Upper lobe of right lung (tissue), 1 donor: ENCODE measurements around the gene PALS2. TPM values are rescaled to one million over a fixed set of nuclear protein-coding genes. Genes with fewer than 3 reads are reported as not detected.

ENCODE experiments used
- ATAC-seq: fragments of 200-7000 bp; cut with Tn5 transposase; one replicate; pipeline ENCODE4 v1.9.1; 2020; ENCODE audit warnings: mild to moderate bottlenecking, moderate library complexity
- DNase-seq: peaks from one replicate; pipeline ENCODE4 v3.0.0-alpha.2; 2020
- H3K27ac ChIP-seq: fragments of 200-600 bp; one replicate; pipeline ENCODE4 v1.8.0; 2022
- H3K27me3 ChIP-seq: fragments of 200-600 bp; one replicate; pipeline ENCODE4 v1.8.0; 2022; ENCODE audit warnings: mild to moderate bottlenecking
- H3K36me3 ChIP-seq: fragments of 200-600 bp; one replicate; pipeline ENCODE4 v1.8.0; 2022
- H3K4me1 ChIP-seq: fragments of 200-600 bp; one replicate; pipeline ENCODE4 v1.8.0; 2022
- H3K4me3 ChIP-seq: fragments of 200-600 bp; one replicate; pipeline ENCODE4 v1.8.0; 2022; ENCODE audit warnings: mild to moderate bottlenecking
- H3K9me3 ChIP-seq: fragments of 200-600 bp; one replicate; pipeline ENCODE4 v1.8.0; 2022
- CTCF ChIP-seq: fragments of 200-600 bp; IDR thresholded peaks from one replicate; pipeline ENCODE4 v1.8.0; 2022; ENCODE audit warnings: antibody characterized with exemption
- intact Hi-C: fragments of 100-400 bp; cut with DNase I; formaldehyde crosslinking; loops from one replicate; pipeline ENCODE4 v1.11.0; 2022
- total RNA-seq: library from RNA; stranded (reverse); fragmentation: NEBNext Ultra II Directional; extraction: Animal tissue kit (Norgen Biotek cat#: 25700); gene quantifications from one replicate; pipeline ENCODE4 v1.2.1, GENCODE V29; 2021
- donor health status: DM: no; HTN: yes; CAD: no; lungs with severe emphysema.

The PALS2 gene
- total RNA-seq, 1 donor from 2014 or later, result 15.6 TPM

GRCh38 chr7:24570983-24571382 lies 2.3 kb upstream of the PALS2 start:
- DNase-seq (no peak), ATAC-seq (no peak)
- Histone ChIP-seq H3K4me1 (peaks cover 13% of the 10 kb centered on the region), H3K4me3 (no peak overlapping the region), H3K27ac (no peak overlapping the region), H3K27me3 (no peaks in the 10 kb centered on the region), H3K36me3 (no peaks in the 10 kb centered on the region), H3K9me3 (no peaks in the 10 kb centered on the region)
- no peak for TF ChIP-seq CTCF
- intact Hi-C loops, result no loop called here

- no peak for ATAC-seq
- Histone ChIP-seq H3K36me3 (no peaks in the 10 kb centered on the region), H3K27me3 (no peaks in the 10 kb centered on the region), H3K9me3 (no peaks in the 10 kb centered on the region), H3K4me3 (no peak overlapping the region), H3K27ac (no peak overlapping the region), H3K4me1 (peaks cover 13% of the 10 kb centered on the region)
- no peak for TF ChIP-seq CTCF
- no peak for DNase-seq
- intact Hi-C loops, result no loop called here
These were observed 1.2 kb upstream of the PALS2 start for GRCh38 chr7:24572016-24572392.

DNA sequence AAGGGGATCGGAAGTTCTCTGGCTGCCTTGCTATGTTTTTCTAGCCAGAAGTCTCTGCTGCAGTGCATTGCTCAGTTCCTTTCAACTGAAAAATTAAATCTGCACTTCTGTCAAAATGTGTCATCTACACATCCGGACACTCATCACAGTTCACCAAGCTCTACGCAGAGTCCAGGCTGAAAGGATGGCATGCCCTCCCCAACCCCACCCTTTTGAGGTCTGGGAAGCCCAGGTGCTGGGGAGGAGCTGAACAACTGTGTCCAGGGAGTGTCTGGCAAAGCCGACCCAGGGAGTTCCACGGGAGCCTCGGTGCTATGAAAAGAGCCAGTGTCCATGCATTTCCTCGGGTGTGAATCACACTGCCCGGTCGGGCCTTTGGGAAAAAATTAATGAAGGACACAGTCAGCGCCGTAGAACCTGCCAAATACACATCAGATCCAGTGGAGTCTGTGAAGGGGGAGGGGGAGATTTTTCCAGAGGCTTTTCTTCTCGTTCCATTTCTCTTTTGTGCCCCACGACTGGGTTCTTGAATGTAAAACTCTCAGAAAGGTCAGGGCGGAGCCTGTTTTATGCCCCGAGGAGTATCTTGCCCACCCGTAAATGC lies 757 bp upstream of the PALS2 start:
- no peaks in the 10 kb centered on the region for H3K36me3 ChIP-seq
- intact Hi-C loops, result no loop called here
- DNase-seq, result peak; percentile 63
- H3K27me3 ChIP-seq, result no peaks in the 10 kb centered on the region
- peak overlapping the region; percentile 64 for H3K4me3 ChIP-seq
- H3K27ac ChIP-seq, result peak overlapping the region; percentile 32
- H3K9me3 ChIP-seq, result no peaks in the 10 kb centered on the region
- peaks cover 13% of the 10 kb centered on the region for H3K4me1 ChIP-seq
- ATAC-seq, result peak; percentile 8
- no peak for TF ChIP-seq CTCF

GRCh38 chr7:24573554-24574338 lies 494 bp downstream of the PALS2 start:
- Histone ChIP-seq H3K36me3 (no peaks in the 10 kb centered on the region), H3K4me3 (peak overlapping the region; percentile 72), H3K9me3 (no peaks in the 10 kb centered on the region), H3K4me1 (peaks cover 13% of the 10 kb centered on the region), H3K27ac (peak overlapping the region; percentile 33), H3K27me3 (no peaks in the 10 kb centered on the region)
- intact Hi-C loops, result no loop called here
- peak; percentile 77 for DNase-seq
- no peak for TF ChIP-seq CTCF
- peak; percentile 56 for ATAC-seq

DNA sequence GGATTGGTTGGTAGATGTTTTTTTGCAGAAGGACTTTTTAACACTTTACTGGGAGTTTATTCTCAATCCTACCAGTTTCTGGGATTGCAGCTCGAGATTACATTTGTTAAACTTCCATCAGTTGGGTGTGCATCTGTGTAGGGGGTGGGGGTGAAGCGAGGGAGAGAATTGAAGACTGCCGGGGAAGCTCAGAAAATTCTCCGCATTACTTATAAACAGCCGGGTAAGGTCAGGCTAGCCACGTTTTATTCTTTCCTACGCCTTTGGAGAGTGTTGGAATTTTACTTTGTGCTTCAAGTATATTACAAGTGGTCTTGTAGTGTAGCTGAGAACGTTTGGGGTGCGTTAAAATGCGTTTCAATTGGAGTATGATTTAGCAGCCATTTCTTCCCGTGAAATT lies 1.1 kb downstream of the PALS2 start:
- intact Hi-C loops, result no loop called here
- peak overlapping the region; percentile 72 for H3K4me3 ChIP-seq
- TF ChIP-seq CTCF, result no peak
- no peak overlapping the region for H3K27ac ChIP-seq
- DNase-seq (no peak), ATAC-seq (no peak)
- peaks cover 13% of the 10 kb centered on the region for H3K4me1 ChIP-seq
- H3K27me3 ChIP-seq, result no peaks in the 10 kb centered on the region
- no peaks in the 10 kb centered on the region for H3K36me3 ChIP-seq
- H3K9me3 ChIP-seq, result no peaks in the 10 kb centered on the region
